ENCODE data around the gene BTNL9.
"Not testable (repeated sequence)": the region's sequence is repeated elsewhere in the genome, so short reads cannot be mapped to it uniquely, and the experiment has no call there.

Gene BTNL9

DNA sequence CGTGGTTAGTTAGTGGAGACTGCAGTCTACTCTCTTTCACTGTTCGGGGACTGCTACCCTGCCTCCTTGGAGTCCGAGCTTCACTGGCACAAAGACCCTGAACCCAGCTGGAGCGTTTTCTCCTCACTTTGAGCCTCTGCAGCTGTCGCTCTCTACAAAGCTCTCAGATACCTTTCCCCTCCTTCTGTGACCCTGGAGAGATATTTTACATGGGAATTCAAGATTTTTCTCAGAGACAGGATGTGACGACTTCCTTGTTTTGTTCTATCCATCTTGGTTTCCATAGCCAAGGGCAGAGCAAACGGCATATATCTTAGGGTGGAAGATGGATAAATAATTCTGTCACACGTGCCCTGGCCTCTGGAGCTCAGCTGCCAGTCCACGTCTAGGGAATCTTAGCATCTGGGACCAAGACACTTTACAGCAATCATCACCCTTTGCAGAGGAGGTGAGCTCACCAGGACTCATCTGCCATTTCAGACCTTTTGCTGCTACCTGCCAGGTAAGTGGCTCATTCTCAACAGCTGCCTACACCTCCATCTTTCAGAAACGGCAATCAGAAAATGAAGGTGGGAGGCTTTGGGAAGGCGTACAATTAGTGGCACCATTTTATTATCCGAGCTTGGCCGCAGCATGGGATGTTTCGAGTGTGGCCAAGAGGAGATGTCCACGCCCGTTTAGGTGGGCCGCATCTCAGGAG lies at the start of gene BTNL9:
TSS of gene BTNL9 (plus strand) at position 336 of the 700 bp plus-strand sequence. CDS start 5,224 bp downstream, outside the sequence.
- no peak for DNase-seq (ENCODE audit: low read depth)

DNA sequence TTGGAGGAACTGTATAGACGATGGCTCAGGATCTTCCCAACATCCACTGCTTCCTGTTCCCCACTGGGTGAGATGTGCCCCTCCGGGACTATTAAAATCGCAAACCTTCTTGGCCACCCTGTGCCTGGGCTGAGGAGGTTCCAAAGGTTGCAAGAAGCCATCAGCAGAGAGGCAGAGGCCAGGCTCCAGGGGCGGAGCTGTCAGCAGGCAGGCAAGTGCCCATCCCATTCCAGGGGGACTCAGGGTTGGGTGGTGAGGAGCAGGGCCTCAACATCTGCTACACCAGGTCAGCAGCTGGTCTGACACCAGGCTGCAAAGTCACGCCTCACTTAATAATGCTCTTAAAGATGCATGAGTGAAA lies 49.2 kb upstream of the BTNL9 start:
- no peak for DNase-seq (ENCODE audit: low read depth)

DNA sequence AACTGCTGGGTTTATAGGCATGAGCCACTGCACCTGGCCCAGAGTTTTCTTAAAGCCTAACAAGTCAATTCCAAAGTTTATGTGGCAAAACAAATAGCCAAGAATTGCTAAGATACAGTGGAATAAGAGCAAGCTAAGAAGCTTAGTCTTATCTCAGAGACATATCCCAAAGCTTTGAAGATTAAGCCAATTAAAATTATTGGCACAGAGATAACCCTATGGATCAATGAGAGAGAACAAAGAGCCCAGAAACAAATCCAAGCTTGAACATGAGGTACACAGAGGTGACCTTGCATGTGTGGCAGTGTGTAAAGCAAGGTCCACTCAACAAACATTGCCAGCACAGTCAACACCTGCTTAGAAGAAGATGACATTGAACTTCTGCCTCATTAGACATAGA lies 38.1 kb upstream of the BTNL9 start:
- DNase-seq (ENCODE audit: low read depth), result no peak

DNA sequence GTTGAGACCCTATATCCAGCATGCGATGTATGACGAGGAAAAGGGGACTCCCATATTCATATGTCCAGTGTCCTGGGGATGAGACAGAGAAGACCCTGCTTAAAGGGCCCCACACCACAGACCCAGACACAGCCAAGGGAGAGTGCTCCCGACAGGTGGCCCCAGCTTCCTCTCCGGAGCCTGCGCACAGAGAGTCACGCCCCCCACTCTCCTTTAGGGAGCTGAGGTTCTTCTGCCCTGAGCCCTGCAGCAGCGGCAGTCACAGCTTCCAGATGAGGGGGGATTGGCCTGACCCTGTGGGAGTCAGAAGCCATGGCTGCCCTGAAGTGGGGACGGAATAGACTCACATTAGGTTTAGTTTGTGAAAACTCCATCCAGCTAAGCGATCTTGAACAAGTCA lies 34.3 kb upstream of the BTNL9 start:
- DNase-seq (ENCODE audit: low read depth), result no peak

DNA sequence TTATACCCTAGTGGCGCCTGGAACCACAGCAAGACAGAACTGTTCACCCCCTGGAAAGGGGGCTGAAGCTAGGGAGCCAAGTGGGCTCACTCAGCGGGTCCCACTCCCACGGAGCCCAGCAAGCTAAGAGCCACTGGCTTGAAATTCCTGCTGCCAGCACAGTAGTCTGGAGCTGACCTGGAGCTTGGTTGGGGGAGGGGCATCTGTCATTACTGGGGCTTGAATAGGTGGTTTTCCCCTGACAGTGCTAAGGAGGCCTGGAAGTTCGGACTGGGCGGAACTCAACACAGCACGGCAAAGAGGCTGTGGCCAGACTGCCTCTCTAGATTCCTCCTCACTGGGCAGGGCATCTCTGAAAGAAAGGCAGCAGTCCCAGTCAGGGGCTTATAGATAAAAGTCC lies 31.9 kb upstream of the BTNL9 start:
- no peak for DNase-seq (ENCODE audit: low read depth)

DNA sequence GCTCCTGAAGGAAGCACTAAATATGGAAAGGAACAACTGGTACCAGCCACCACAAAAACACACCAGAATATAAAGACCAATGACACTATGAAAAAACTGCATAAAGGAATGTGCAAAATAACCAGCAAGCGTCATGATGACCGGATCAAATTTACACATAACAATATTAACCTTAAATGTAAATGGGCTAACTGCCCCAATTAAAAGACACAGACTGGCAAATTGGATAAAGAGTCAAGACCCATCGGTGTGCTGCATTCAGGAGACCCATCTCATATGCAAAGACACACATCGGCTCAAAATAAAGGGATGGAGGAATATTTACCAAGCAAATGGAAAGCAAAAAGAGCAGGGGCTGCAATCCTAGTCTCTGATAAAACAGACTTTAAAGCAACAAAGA lies 30.0 kb upstream of the BTNL9 start:
- DNase-seq (ENCODE audit: low read depth), result not testable (repeated sequence)

DNA sequence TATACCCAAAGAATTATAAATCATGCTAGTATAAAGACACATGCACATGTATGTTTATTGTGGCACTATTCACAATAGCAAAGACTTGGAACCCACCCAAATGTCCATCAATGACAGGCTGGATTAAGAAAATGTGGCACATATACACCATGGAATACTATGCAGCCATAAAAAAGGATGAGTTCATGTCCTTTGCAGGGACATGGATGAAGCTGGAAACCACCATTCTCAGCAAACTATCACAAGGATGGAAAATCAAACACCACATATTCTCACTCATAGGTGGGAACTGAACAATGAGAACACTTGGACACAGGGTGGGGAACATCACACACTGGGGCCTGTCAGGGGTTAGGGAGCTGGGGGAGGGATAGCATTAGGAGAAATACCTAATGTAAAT lies 25.4 kb upstream of the BTNL9 start:
- DNase-seq (ENCODE audit: low read depth), result not testable (repeated sequence)

DNA sequence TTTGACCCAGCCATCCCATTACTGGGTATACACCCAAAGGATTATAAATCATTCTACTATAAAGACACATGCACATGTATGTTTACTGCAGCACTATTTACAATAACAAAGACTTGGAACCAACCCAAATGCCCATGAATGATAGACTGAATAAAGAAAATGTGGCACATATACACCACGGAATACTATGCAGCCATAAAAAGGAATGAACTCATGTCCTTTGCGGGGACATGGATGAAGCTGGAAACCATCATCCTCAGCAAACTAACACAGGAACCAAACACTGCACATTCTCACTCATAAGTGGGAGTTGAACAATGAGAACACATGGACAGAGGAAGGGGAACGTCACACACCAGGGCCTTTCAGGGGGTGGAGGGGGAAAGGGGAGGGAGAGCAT lies 22.6 kb upstream of the BTNL9 start:
- not testable (repeated sequence) for DNase-seq (ENCODE audit: low read depth)

DNA sequence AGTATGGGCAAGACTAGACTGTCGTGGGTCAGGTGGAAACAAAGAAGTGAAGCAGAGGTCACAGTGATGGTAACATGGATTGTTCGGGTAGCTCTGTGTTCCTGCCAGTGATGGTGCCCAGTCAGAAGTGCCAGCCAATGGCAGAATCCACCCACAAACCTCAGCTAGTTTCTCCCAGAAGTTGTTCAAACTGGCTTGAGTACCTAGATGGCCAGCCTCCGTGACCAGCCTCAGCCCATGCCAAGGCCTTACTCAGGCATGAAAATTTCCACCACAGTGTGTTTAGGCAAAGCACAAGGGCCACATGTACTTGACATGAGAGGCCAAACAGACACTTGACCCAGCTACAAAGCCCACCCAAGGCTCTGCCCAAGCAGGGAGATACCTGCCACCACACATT lies 19.4 kb upstream of the BTNL9 start:
- no peak for DNase-seq (ENCODE audit: low read depth)

DNA sequence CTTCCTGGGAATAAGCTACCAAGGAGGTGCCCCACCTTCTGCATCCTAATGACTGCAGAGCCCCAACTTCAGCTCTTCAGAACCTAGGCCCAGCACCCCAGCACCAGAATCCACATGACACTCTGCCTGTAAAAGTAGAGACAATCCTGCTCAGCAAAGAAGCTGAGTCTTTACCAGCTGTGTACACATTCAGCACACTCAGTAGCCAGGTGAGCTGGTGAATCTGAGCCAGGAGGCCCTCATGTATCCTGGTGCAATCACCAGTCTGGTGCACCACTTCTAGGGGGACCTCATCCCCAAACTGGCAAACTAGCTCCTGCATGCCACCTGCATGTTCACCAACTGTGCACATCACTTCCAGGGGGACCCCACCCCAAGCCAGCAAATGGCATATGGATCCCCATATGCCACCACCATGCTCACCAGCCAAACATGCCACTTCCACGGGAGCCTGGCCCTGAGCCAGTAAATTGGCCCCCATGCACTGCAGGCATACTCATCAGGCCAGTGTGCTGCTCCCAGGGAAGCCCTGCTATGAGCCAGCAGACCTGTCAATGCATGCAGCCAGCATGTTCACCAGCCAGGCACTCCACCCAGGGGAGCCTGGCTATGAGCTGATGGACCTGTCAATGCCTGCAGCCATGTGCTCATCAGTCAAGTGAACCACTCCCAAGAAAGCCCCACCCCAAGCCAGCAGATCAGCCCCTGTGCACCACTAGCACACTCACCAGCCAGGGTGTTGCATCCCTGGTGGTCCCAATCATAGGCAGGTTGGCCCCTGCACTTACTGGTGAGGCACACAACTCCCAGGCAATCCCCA lies 15.6 kb upstream of the BTNL9 start:
- no peak for DNase-seq (ENCODE audit: low read depth)

DNA sequence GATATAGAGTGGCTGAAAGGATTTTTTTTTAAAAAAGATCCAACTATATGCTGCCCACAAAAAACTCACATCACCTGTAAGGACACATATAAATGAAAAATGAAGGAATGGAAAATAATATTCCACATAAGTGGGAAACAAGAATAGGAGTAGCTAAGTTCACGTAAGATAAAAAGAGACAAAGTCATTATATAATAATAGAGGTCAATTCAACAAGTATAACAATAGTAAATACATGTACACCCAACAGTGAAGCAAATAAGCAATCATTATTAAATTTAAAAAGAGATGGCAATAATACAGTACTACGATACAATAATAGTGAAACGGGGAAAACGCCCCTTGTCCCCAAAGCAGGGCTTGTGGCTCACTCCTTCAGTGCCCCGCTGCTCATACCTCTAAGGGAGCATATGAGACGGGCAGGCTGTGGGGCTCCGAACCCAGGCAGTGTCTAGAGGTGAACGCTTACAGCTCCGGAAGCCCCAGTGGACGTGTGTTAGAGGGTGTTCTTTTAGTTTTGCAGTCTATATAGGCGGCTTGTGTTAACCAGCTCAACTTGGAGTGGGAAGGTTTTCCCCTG lies 12.5 kb upstream of the BTNL9 start:
- DNase-seq (ENCODE audit: low read depth), result no peak

DNA sequence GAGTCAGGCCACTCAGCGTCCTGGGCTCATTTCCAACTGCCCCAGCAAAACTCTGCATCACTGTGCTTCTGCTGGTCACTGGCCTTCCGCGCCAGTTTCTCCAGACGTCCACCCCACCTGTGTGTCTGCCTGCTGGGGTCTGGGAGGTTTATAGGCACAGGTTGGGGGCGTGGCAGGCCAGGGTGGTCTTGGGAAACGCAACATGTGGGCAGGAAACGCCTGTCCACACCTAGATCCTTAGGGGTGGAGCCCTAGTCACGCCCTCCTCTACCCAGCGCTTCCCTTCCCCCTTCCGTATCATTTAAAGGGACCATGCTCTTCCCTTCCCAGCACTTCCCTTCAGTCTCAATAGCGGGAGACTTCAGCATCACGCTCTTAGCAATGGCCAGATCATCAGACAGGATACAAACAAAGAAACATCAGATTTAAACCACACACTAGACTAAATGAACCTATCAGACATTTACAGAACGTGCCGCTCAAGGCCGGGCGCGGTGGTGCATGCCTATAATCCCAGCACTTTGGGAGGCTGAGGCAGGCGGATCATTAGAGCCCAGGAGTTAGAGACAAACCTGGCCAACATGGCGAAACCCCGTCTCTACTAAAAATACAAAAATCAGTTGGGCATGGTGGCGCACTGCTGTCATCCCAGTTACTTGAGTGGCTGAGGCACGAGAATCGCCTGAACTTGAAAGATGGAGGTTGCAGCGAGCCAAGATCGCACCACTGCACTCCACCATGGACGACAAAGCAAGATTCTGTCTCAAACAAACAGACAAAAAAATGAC lies 11.8 kb upstream of the BTNL9 start:
- DNase-seq (ENCODE audit: low read depth), result no peak

DNA sequence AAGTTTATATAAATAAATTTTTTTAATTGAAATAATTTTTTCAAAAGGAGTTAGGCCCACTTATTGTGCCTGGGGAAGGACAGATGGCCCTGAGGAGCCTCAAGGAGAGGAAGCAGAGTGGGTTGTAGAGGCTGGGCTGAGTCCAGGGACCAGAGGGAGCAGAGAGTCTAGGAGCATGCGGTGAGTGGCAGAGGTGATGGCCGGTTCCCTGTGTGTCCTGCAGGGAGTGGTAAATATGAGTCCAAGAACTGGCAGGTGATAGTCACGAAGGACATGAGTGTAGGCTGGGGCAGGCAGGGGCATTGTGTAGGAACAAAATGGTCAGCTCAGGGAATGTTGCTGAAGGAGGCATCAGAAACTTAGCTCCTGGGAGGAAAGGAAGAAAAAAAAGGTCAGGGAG lies 8.3 kb upstream of the BTNL9 start:
- no peak for DNase-seq (ENCODE audit: low read depth)

DNA sequence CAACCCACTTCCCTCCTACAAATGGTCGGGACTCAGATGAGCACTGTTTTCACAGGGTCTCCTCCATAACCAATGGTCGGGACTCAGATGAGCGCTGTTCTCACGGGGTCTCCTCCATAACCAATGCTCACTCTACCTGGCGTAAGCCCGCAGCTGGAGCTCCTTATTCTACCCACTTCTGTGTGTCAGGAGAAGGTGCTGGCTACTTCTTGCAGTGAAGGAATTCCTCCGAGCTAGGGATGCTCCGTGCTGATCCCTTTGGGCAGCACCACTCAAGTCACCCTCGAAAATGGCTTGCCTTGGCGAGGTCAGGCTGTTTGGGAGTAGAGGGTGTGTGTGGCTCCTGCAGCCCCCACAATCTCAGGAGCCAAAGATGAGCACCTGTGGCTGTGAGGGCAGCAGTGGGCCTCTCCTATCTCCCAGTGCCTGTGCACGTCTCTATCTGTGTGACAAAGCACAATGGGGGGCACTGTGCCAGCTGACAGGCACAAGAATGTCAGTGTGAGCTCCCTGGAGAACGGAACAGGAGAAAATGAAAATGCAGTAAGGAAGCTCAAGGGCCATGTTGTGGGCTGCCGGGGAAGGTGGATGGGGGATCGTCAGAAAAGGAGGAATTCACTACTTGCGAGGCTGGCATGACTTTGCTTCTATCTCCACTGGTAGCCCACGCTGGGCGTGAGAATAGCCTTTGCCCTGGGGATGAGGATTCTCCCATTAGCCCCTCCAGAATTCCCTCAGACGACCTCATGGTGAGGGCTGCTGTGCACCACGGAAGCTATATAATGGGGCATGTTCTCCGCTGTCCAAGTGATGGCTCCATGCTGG lies 3.9 kb upstream of the BTNL9 start:
- DNase-seq (ENCODE audit: low read depth), result no peak

DNA sequence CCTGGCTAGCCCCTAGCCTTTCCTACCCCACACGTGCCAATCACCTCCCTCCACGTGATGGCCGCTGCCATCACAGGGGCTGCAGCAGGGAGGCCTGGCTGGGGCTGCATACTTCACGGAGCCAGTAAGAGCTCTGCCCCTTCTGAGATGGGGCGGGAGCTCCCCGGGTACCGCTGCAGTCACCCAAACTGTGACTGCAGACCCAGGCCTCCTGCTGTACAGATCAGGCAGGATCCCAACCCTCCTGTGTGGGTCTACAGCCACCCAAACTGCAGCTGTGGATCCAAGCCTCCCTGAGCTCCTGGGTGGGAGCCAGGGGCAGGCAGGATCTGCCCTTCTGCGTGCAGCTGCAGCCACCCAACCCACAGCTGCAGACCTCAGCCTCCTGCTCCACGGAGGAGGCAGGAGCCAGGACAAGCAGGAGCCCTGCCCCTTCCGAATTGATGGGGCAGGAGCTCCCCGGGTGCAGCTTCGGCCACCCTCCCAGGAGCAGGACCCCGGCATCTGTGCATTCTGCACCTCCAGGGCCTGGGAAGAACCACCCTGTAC lies 3.2 kb upstream of the BTNL9 start:
- DNase-seq (ENCODE audit: low read depth), result no peak

DNA sequence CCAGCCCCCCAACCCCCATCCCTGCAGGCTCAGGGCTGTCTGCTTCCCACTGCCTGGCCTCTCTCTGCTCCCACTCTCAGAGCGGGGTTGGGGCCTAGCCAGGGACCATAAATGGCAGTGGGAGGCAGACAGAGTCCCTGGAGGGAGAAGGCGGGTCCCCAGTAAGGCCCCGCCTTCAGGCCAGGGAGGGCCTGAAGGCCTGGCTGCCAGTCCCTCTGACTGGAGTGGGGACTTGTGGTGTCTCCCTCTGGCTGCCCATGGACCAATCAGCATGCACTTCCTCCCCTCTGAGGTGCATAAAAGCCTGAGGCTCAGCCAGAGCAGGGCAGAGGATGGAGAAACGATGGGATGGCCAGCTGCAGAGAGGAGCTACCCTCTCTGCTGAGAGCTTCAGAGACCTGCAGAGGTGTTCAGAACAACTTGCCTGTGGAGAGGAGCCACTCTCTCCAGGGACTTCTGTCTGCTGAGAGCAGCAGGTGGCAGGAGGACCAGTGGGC lies 2.7 kb upstream of the BTNL9 start:
- DNase-seq (ENCODE audit: low read depth), result no peak

DNA sequence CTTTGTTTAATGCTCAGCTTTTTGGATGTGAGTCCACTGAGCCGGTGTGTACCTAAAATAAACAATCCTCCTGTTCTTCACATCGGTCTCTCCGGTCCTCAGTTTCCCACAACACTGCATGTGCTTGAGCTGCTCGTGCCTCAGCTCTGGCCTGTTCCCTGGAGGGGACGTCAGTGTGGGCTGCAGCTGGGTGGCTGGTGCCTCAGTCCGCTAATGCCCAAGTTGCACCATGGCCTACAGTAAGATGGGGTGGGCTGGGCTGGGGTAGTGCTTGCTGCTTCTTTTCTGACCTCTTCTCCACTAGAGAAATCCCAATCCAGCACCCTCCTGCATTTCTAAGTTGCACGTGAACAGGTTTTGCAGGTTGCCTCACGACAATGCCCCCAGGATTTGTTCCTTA lies 595 bp upstream of the BTNL9 start:
- no peak for DNase-seq (ENCODE audit: low read depth)

DNA sequence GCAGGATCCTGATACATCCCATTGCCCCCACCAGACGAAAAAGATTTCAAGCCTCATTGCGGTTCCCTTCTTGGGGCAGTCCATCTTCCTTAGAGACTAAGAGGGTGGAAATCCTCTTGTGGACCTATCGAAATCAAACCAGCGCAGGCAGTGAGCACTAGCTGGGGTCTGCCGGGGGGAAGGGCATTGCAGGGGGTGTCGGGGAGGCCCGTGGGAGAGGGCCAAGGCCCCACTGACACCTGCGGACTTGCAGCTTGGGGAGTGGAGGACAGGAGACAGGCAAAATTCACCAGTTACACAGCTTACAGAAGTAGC lies 522 bp downstream of the BTNL9 start:
- no peak for DNase-seq (ENCODE audit: low read depth)

DNA sequence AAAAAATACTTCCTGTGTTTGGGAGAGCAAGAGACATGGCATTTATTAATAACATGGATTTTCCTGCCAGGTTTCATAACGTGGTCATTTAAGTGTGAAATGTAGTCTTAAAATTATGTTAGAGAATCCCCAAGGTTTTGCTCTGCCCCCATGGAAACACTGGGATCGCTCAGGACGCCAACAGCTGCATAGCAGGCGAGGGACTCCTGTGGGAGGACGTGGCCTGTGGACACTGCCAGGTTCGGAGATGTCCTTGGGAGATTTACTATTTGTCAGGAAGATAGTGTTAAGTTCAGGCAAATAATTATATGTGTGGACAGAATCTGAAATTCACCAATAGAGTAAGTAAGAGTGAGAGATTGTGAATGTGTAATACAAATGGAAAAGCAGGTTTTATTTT lies 977 bp downstream of the BTNL9 start:
- no peak for DNase-seq (ENCODE audit: low read depth)

DNA sequence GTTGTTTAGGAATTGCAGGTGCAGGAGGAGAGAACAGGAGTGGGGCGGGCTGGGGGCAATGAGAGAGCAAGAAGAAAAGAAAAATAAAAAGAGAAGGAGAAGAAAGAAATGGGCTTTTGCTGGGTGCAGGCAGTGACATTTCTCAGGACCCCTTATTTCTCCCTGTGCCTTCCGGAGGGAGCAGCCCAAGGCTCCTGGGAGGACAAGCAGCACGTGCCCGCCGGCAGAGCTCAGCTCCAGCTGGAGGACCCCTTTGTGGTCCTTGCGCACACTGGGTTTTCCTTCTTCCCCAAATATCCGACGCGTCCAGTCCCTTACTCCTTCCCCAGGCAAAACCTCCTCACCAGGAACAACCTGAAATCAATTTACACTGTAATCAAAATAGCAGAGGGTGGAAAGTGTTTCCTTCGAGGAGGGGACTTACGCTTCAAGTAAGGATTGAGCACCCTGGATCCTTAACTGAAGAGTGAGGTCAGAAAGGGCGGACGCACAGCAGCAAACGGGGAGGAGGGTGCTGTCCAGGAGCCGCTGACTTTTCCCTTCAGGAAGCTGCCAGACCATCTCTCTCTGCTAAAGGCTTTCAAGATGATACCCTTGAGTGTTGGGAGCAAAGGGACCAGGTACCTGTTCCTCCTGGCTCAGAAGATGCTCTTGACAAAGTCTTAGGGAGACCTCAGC lies 2.1 kb downstream of the BTNL9 start:
- DNase-seq (ENCODE audit: low read depth), result no peak

DNA sequence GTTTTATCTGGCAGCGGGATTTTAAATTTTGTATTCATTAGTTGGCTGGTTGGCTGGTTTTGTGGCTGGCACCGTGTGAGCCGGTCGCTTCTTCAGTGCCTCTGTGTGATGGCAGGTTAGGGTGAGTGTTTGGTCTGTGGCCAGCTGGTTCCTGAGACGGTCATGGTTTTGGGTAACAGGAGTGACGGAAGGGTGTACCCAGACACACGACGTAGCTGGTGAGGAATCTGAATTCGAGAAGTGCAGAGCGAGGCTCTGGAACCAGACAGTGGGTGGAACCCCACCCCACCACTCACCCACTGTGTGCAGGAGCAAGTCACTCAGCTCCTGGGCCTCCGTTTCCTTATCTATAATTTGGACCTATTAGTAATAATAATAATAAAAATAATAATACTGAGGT lies 2.7 kb downstream of the BTNL9 start:
- DNase-seq (ENCODE audit: low read depth), result no peak
